Smooth muscle cell of the brain vasculature (primary cell): ENCODE results near the gene CCR5AS.

Experiments used
- DNase-seq: peaks from one replicate; pipeline ENCODE4 v3.0.0-alpha.2; 2012; ENCODE audit warnings: low read depth, low spot score

CCR5AS gene

GRCh38 chr3:46316206-46316605, 90.7 kb downstream of the CCR5AS start:
- DNase-seq, result no peak

DNA sequence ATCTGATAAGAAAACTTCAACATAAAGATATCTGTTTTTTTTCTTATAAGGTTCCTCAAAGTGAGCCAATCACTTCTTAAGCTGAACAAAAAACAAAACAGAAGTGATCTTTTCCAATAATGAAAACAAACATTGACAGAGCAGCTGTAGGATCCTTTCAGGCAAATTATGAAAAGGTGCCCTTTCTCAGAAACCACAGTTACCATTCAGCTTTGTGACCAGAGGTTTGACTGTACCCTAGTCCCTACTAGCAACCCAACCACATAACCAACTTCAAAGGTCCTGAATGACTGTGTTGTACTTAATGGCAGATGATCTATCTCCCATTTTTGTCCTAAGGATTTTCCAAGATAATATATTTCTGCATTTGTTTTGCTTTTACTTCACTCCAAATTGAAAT, 92.3 kb downstream of the CCR5AS start:
- DNase-seq, result no peak
